ENCODE data around the gene TEX14.
"Not testable (repeated sequence)": the region's sequence is repeated elsewhere in the genome, so short reads cannot be mapped to it uniquely, and the experiment has no call there.

GRCh38 chr17:58690033-58690432, 1.8 kb downstream of the TEX14 start:
- TF ChIP-seq POLR2A, POLR2AphosphoS5 (IDR thresholded peaks at IDR 0.05): not testable (repeated sequence)
- TF ChIP-seq, protein P1, sequence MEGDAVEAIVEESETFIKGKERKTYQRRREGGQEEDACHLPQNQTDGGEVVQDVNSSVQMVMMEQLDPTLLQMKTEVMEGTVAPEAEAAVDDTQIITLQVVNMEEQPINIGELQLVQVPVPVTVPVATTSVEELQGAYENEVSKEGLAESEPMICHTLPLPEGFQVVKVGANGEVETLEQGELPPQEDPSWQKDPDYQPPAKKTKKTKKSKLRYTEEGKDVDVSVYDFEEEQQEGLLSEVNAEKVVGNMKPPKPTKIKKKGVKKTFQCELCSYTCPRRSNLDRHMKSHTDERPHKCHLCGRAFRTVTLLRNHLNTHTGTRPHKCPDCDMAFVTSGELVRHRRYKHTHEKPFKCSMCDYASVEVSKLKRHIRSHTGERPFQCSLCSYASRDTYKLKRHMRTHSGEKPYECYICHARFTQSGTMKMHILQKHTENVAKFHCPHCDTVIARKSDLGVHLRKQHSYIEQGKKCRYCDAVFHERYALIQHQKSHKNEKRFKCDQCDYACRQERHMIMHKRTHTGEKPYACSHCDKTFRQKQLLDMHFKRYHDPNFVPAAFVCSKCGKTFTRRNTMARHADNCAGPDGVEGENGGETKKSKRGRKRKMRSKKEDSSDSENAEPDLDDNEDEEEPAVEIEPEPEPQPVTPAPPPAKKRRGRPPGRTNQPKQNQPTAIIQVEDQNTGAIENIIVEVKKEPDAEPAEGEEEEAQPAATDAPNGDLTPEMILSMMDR (IDR thresholded peaks at IDR 0.05): not testable (repeated sequence)

Data from transverse colon (tissue), 4 donors.